ENCODE results near the gene CIAO2A.

DNA sequence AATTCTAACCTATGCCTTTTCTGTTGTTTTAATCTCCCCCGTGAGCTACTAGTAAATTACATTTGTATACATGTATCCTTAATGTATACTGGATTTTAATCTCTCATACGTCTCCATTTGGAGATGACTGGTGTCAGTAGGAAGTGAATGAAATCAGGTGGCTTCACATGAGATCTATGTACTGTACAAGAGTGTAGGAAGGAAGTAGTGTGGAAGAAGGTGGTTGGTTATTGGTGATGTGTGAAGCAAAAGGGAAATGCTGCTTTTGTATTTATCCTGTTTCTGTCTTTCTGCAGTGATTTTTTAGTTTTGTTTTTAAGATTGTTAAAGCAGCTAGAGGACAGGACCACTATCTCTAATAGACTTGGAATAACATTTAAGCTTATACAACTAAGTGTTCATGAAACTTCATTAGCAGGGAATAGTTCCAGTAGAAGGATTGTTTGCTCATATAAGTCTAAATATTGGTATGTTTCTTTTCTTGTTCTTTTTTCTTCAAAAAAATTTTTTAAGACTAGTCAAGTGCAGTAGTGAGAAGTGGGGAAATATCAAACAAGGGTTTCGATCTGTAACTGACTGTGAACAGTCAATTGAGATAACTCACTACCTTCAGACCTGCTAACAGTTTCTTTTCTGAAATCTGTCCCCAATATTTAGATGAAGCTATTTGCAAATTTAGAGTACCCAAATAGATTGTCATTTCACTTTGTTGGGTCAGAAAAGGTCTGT is 17.5 kb upstream of the CIAO2A start:
- TF ChIP-seq CTCF (conservative IDR thresholded peaks at IDR 0.05; ENCODE audit: low read length), result no peak
- TF ChIP-seq EZH2phosphoT487 (IDR thresholded peaks at IDR 0.05; ENCODE audit: borderline replicate concordance), result no peak
